H9 (cell line): ENCODE measurements around the gene AGPAT2. TPM values are rescaled to one million over a fixed set of nuclear protein-coding genes. Genes with fewer than 3 reads are reported as not detected.

Experiments used
- DNase-seq: peaks from one replicate; pipeline ENCODE4 v3.0.0-alpha.2; 2017
- H2AFZ ChIP-seq: one replicate; pipeline ENCODE4 v1.6.1; 2013; ENCODE audit warnings: mild to moderate bottlenecking, low read length, control low read depth, moderate library complexity
- H2AK5ac ChIP-seq: 2 replicates; pipeline ENCODE4 v1.6.1; 2013; ENCODE audit warnings: low read length, control low read depth, mixed read lengths; ENCODE audit not compliant: insufficient read length
- H2BK120ac ChIP-seq: one replicate; pipeline ENCODE4 v1.6.1; 2013; ENCODE audit warnings: low read depth, mild to moderate bottlenecking, low read length, control low read depth, inconsistent platforms; ENCODE audit not compliant: poor library complexity, severe bottlenecking
- H2BK12ac ChIP-seq: 2 replicates; pipeline ENCODE4 v1.6.1; 2013; ENCODE audit warnings: low read length, control low read depth, mixed read lengths, low read depth; ENCODE audit not compliant: insufficient read length
- H2BK15ac ChIP-seq: 2 replicates; pipeline ENCODE4 v1.6.1; 2013; ENCODE audit warnings: low read depth, low read length, control low read depth
- H2BK20ac ChIP-seq: one replicate; pipeline ENCODE4 v1.6.1; 2013; ENCODE audit warnings: low read depth, mild to moderate bottlenecking, low read length, control low read depth, inconsistent platforms; ENCODE audit not compliant: poor library complexity, severe bottlenecking
- H2BK5ac ChIP-seq: 2 replicates; pipeline ENCODE4 v1.6.1; 2013; ENCODE audit warnings: low read length, control low read depth, mixed read lengths; ENCODE audit not compliant: insufficient read length
- H3K14ac ChIP-seq: 2 replicates; pipeline ENCODE4 v1.6.1; 2013; ENCODE audit warnings: low read length, control low read depth; ENCODE audit not compliant: insufficient read depth
- H3K18ac ChIP-seq: 2 replicates; pipeline ENCODE4 v1.6.1; 2013; ENCODE audit warnings: low read depth, mild to moderate bottlenecking, mixed read lengths, low read length, control low read depth; ENCODE audit not compliant: insufficient read length
- H3K23ac ChIP-seq: 2 replicates; pipeline ENCODE4 v1.6.1; 2013; ENCODE audit warnings: low read length, control low read depth, mixed read lengths, low read depth; ENCODE audit not compliant: insufficient read length
- H3K23me2 ChIP-seq: 2 replicates; pipeline ENCODE4 v1.6.1; 2013; ENCODE audit warnings: low read depth, mild to moderate bottlenecking, mixed read lengths, low read length, control low read depth; ENCODE audit not compliant: insufficient read length, poor library complexity, severe bottlenecking
- H3K27ac ChIP-seq: 2 replicates; pipeline ENCODE4 v1.5.1; 2013; ENCODE audit warnings: low read length, control low read depth, mixed read lengths, low read depth; ENCODE audit not compliant: insufficient read length
- H3K27me3 ChIP-seq: 2 replicates; pipeline ENCODE4 v1.6.1; 2013; ENCODE audit warnings: low read length, control low read depth, inconsistent platforms; ENCODE audit not compliant: insufficient read depth
- H3K4ac ChIP-seq: 2 replicates; pipeline ENCODE4 v1.6.1; 2013; ENCODE audit warnings: low read depth, mild to moderate bottlenecking, control low read depth, inconsistent platforms, low read length, moderate library complexity
- H3K4me1 ChIP-seq: 2 replicates; pipeline ENCODE4 v1.6.1; 2013; ENCODE audit warnings: low read length, control low read depth, inconsistent platforms; ENCODE audit not compliant: insufficient read depth
- H3K4me2 ChIP-seq: 2 replicates; pipeline ENCODE4 v1.6.1; 2013; ENCODE audit warnings: low read length, control low read depth, mixed read lengths; ENCODE audit not compliant: insufficient read length, insufficient read depth
- H3K56ac ChIP-seq: 2 replicates; pipeline ENCODE4 v1.6.1; 2013; ENCODE audit warnings: low read depth, mild to moderate bottlenecking, mixed read lengths, low read length, control low read depth; ENCODE audit not compliant: insufficient read length
- H3K79me1 ChIP-seq: 2 replicates; pipeline ENCODE4 v1.6.1; 2013; ENCODE audit warnings: low read depth, mild to moderate bottlenecking, moderate library complexity, low read length, control low read depth, inconsistent platforms; ENCODE audit not compliant: insufficient read depth, poor library complexity, severe bottlenecking
- H3K79me2 ChIP-seq: 2 replicates; pipeline ENCODE4 v1.6.1; 2013; ENCODE audit warnings: low read length, control low read depth, inconsistent platforms; ENCODE audit not compliant: insufficient read depth
- H3K9ac ChIP-seq: 2 replicates; pipeline ENCODE4 v1.6.1; 2013; ENCODE audit warnings: low read length, control low read depth, mixed read lengths; ENCODE audit not compliant: insufficient read length; ENCODE audit errors: extremely low read depth
- H3K9me3 ChIP-seq: one replicate; pipeline ENCODE4 v1.6.1; 2013; ENCODE audit warnings: low read depth, low read length, inconsistent platforms; ENCODE audit not compliant: control insufficient read depth
- H3T11ph ChIP-seq: one replicate; pipeline ENCODE4 v1.6.1; 2013; ENCODE audit warnings: mild to moderate bottlenecking, low read length, control low read depth, inconsistent platforms
- H4K20me1 ChIP-seq: one replicate; pipeline ENCODE4 v1.6.1; 2013; ENCODE audit not compliant: control insufficient read depth, insufficient read length, insufficient read depth
- H4K5ac ChIP-seq: 2 replicates; pipeline ENCODE4 v1.6.1; 2013; ENCODE audit warnings: low read depth, mild to moderate bottlenecking, mixed read lengths, low read length, control low read depth; ENCODE audit not compliant: insufficient read length
- H4K8ac ChIP-seq: replicated peaks from 2 replicates; pipeline ENCODE4 v1.6.1; 2013; ENCODE audit warnings: low read length, control low read depth, mixed read lengths, low read depth; ENCODE audit not compliant: insufficient read length
- H4K91ac ChIP-seq: 2 replicates; pipeline ENCODE4 v1.6.1; 2013; ENCODE audit warnings: low read depth, mild to moderate bottlenecking, moderate library complexity, mixed read lengths, low read length, control low read depth; ENCODE audit not compliant: insufficient read length
- H3K27ac Mint-ChIP-seq, 3 experiments: 2 replicates in 2 of 3; 3 replicates in 1 of 3; pipeline ENCODE4 v1.8.0; 2020 to 2021; ENCODE audit warnings: mixed read lengths in 3 of 3, mild to moderate bottlenecking in 1 of 3, moderate library complexity in 1 of 3
- H3K27me3 Mint-ChIP-seq: 2 replicates; pipeline ENCODE4 v1.8.0; 2021; ENCODE audit warnings: low read depth, mild to moderate bottlenecking, moderate library complexity, mixed read lengths
- H3K36me3 Mint-ChIP-seq, 3 experiments: 2 replicates in 2 of 3; 3 replicates in 1 of 3; pipeline ENCODE4 v1.8.0; 2020 to 2021; ENCODE audit warnings: low read depth in 3 of 3, mixed read lengths in 3 of 3; ENCODE audit not compliant: insufficient read depth in 1 of 3
- H3K4me1 Mint-ChIP-seq, 2 experiments: 2 replicates each; pipeline ENCODE4 v1.8.0; 2020; ENCODE audit warnings: mixed read lengths in 2 of 2
- H3K4me3 Mint-ChIP-seq, 2 experiments: 2 replicates in 1 of 2; 3 replicates in 1 of 2; pipeline ENCODE4 v1.8.0; 2020 to 2021; ENCODE audit warnings: mild to moderate bottlenecking in 2 of 2, mixed read lengths in 2 of 2, moderate library complexity in 1 of 2
- H3K9me3 Mint-ChIP-seq, 2 experiments: 2 replicates in 1 of 2; 3 replicates in 1 of 2; pipeline ENCODE4 v1.8.0; 2020; ENCODE audit warnings: mild to moderate bottlenecking in 2 of 2, mixed read lengths in 2 of 2, moderate library complexity in 1 of 2
- CTCF ChIP-seq: fragments of 200-600 bp; sonication (generic); conservative IDR thresholded peaks from 3 replicates; pipeline ENCODE4 v1.8.0; 2021; ENCODE audit warnings: antibody characterized with exemption, mild to moderate bottlenecking
- WGBS: extraction: QIAGEN DNeasy Blood & Tissue Kit; methylation state at CpG from one replicate; pipeline ENCODE4 v1.1.7; 2013; ENCODE audit warnings: missing lambda C conversion rate, low lambda C conversion rate, mixed read lengths; ENCODE audit not compliant: insufficient read length; ENCODE audit errors: extremely low coverage; 5-methylcytosine and 5-hydroxymethylcytosine counted together
- total RNA-seq: library from RNA; stranded (reverse); gene quantifications from 2 replicates; pipeline ENCODE4 v1.2.1, GENCODE V29; 2021

AGPAT2 gene
- total RNA-seq, 1 experiment from 2014 or later, result 29.7 TPM

- Histone ChIP-seq H3K4ac (no peak overlapping the region), H3K27ac (no peak overlapping the region), H3K18ac (no peak overlapping the region), H2BK120ac (no peak overlapping the region), H3T11ph (no peak overlapping the region), H2BK12ac (no peak overlapping the region), H3K9me3 (no peaks in the 10 kb centered on the region), H4K20me1 (peaks cover 4% of the 10 kb centered on the region), H3K4me1 (no peaks in the 10 kb centered on the region), H3K56ac (no peak overlapping the region), H3K79me1 (no peaks in the 10 kb centered on the region), H3K9ac (no peak overlapping the region), H3K27me3 (no peaks in the 10 kb centered on the region), H3K14ac (no peak overlapping the region), H3K23me2 (no peaks in the 10 kb centered on the region), H3K4me2 (peak overlapping the region; percentile 11), H2BK15ac (no peak overlapping the region), H2AFZ (no peak overlapping the region), H4K5ac (no peak overlapping the region), H2BK20ac (no peak overlapping the region), H2BK5ac (no peak overlapping the region), H2AK5ac (no peak overlapping the region), H3K23ac (no peak overlapping the region), H4K8ac (no peak overlapping the region), H4K91ac (no peak overlapping the region), H3K79me2 (no peaks in the 10 kb centered on the region)
- Mint-ChIP-seq H3K4me1 (peaks cover 0 to 4% of the 10 kb centered on the region in 2 experiments; a peak in 1 of 4 replicates), H3K9me3 (no peaks in the 10 kb centered on the region), H3K4me3 (peak overlapping the region; percentile 57 to 77), H3K27me3 (peaks cover 9% of the 10 kb centered on the region), H3K27ac (no peak overlapping the region), H3K36me3 (no peaks in the 10 kb centered on the region)
- no peak for DNase-seq
- no peak for TF ChIP-seq CTCF
- WGBS, result no CpG with 5 or more reads among the region's 35 CpGs
These were observed 20.7 kb downstream of the AGPAT2 start for GRCh38 chr9:136666372-136667213.
